Activated CD4-positive, alpha-beta T cell treated with anti-CD3 and anti-CD28 coated beads for 36 hours (primary cell): ENCODE results near the gene SLN. TPM values are rescaled to one million over a fixed set of nuclear protein-coding genes. Genes with fewer than 3 reads are reported as not detected.

Experiments used
- ATAC-seq: fragments of 200-7000 bp; cut with Tn5 transposase; one replicate; pipeline ENCODE4 v1.10.0; 2021; ENCODE audit warnings: mild to moderate bottlenecking, moderate library complexity
- CTCF ChIA-PET: fragments of 350-600 bp; sonication (Branson Sonifier 250); formaldehyde crosslinking; loops from one replicate; lab custom pipeline; 2021; ENCODE audit warnings: antibody characterized with exemption; lab: Charles Lee
- POLR2A ChIA-PET: fragments of 350-600 bp; sonication (Branson Sonifier 250); formaldehyde crosslinking; loops from one replicate; lab custom pipeline; 2021; ENCODE audit warnings: antibody characterized with exemption, inconsistent platforms; lab: Charles Lee
- DNase-seq: peaks from one replicate; pipeline ENCODE4 v3.0.0-alpha.2; 2020
- H3K27ac Mint-ChIP-seq: one replicate; pipeline ENCODE4 v1.8.0; 2021; ENCODE audit warnings: mixed read lengths
- H3K27me3 Mint-ChIP-seq: one replicate; pipeline ENCODE4 v1.8.0; 2021; ENCODE audit warnings: mixed read lengths
- H3K36me3 Mint-ChIP-seq: one replicate; pipeline ENCODE4 v1.8.0; 2021; ENCODE audit warnings: low read depth, mixed read lengths
- H3K4me1 Mint-ChIP-seq: one replicate; pipeline ENCODE4 v1.8.0; 2021; ENCODE audit warnings: mixed read lengths
- H3K4me3 Mint-ChIP-seq: one replicate; pipeline ENCODE4 v1.8.0; 2021; ENCODE audit warnings: mild to moderate bottlenecking, moderate library complexity, mixed read lengths
- H3K9me3 Mint-ChIP-seq: one replicate; pipeline ENCODE4 v1.8.0; 2021; ENCODE audit warnings: low read depth, mixed read lengths
- intact Hi-C, 2 experiments: fragments of 100-400 bp; cut with DNase I in 1 of 2; cut with micrococcal nuclease in 1 of 2; formaldehyde crosslinking; loops; one replicate each; pipeline versions ENCODE4 v1.14.2 to v1.15.1; 2022 to 2024; cut with DNase I, micrococcal nuclease
- total RNA-seq, 2 experiments: library from RNA; stranded (reverse); gene quantifications; one replicate each; pipeline ENCODE4 v1.2.3, GENCODE V29; 2021

Gene SLN
- total RNA-seq, 2 experiments from 2014 or later: not detected

- Mint-ChIP-seq H3K27me3 (peaks cover 9% of the 10 kb centered on the region), H3K27ac (no peak overlapping the region), H3K4me3 (no peak overlapping the region), H3K36me3 (no peaks in the 10 kb centered on the region), H3K9me3 (no peaks in the 10 kb centered on the region), H3K4me1 (no peaks in the 10 kb centered on the region)
- CTCF ChIA-PET: interaction anchor here (1.3 kb wide), 1 partner anchor 9 kb away, joined by 4 read pairs; no protein-coding TSS in a partner anchor
- DNase-seq (no peak), ATAC-seq (no peak)
- POLR2A ChIA-PET: no interaction called here
- intact Hi-C loops: no loop called here
These were observed 29.7 kb downstream of the SLN start for GRCh38 chr11:107682171-107682570.

GRCh38 chr11:107679255-107680024 lies 32.4 kb downstream of the SLN start:
- Mint-ChIP-seq H3K4me3 (no peak overlapping the region), H3K9me3 (no peaks in the 10 kb centered on the region), H3K4me1 (no peaks in the 10 kb centered on the region), H3K36me3 (no peaks in the 10 kb centered on the region), H3K27me3 (peaks cover 14% of the 10 kb centered on the region), H3K27ac (no peak overlapping the region)
- DNase-seq (no peak), ATAC-seq (no peak)
- ChIA-PET CTCF (no interaction called here), POLR2A (no interaction called here)
- intact Hi-C loops: no loop called here

GRCh38 chr11:107678632-107678971 lies 33.3 kb downstream of the SLN start:
- H3K9me3 Mint-ChIP-seq: no peaks in the 10 kb centered on the region
- ChIA-PET CTCF (no interaction called here), POLR2A (no interaction called here)
- no peaks in the 10 kb centered on the region for H3K36me3 Mint-ChIP-seq
- no peaks in the 10 kb centered on the region for H3K4me1 Mint-ChIP-seq
- no peak overlapping the region for H3K4me3 Mint-ChIP-seq
- ATAC-seq (no peak), DNase-seq (no peak)
- H3K27ac Mint-ChIP-seq: no peak overlapping the region
- H3K27me3 Mint-ChIP-seq: peaks cover 14% of the 10 kb centered on the region
- intact Hi-C loops: no loop called here

- ChIA-PET POLR2A (no interaction called here), CTCF (no interaction called here)
- DNase-seq (no peak), ATAC-seq (no peak)
- Mint-ChIP-seq H3K4me3 (no peak overlapping the region), H3K9me3 (no peaks in the 10 kb centered on the region), H3K27me3 (peaks cover 14% of the 10 kb centered on the region), H3K4me1 (no peaks in the 10 kb centered on the region), H3K27ac (no peak overlapping the region), H3K36me3 (no peaks in the 10 kb centered on the region)
- intact Hi-C loops: no loop called here
These were observed 33.8 kb downstream of the SLN start for GRCh38 chr11:107677924-107678631.

GRCh38 chr11:107676336-107677057 lies 35.4 kb downstream of the SLN start:
- ChIA-PET CTCF (no interaction called here), POLR2A (no interaction called here)
- no peaks in the 10 kb centered on the region for H3K9me3 Mint-ChIP-seq
- H3K27me3 Mint-ChIP-seq: peaks cover 16% of the 10 kb centered on the region
- H3K4me3 Mint-ChIP-seq: no peak overlapping the region
- no peaks in the 10 kb centered on the region for H3K4me1 Mint-ChIP-seq
- DNase-seq: no peak
- intact Hi-C loops: no loop called here
- ATAC-seq: no peak
- no peak overlapping the region for H3K27ac Mint-ChIP-seq
- H3K36me3 Mint-ChIP-seq: no peaks in the 10 kb centered on the region

GRCh38 chr11:107675902-107676301 lies 36.0 kb downstream of the SLN start:
- no peak overlapping the region for H3K27ac Mint-ChIP-seq
- ATAC-seq (no peak), DNase-seq (no peak)
- ChIA-PET POLR2A (no interaction called here), CTCF (interaction anchor here (0.6 kb wide), 1 partner anchor 1507 kb away, joined by 3 read pairs; no protein-coding TSS in a partner anchor)
- no peak overlapping the region for H3K4me3 Mint-ChIP-seq
- H3K9me3 Mint-ChIP-seq: no peaks in the 10 kb centered on the region
- no peaks in the 10 kb centered on the region for H3K36me3 Mint-ChIP-seq
- intact Hi-C loops: no loop called here
- no peaks in the 10 kb centered on the region for H3K4me1 Mint-ChIP-seq
- H3K27me3 Mint-ChIP-seq: peaks cover 16% of the 10 kb centered on the region

- H3K36me3 Mint-ChIP-seq: no peaks in the 10 kb centered on the region
- peaks cover 10% of the 10 kb centered on the region for H3K27me3 Mint-ChIP-seq
- intact Hi-C loops: no loop called here
- DNase-seq (no peak), ATAC-seq (no peak)
- H3K27ac Mint-ChIP-seq: no peak overlapping the region
- H3K9me3 Mint-ChIP-seq: no peaks in the 10 kb centered on the region
- H3K4me3 Mint-ChIP-seq: no peak overlapping the region
- H3K4me1 Mint-ChIP-seq: no peaks in the 10 kb centered on the region
- ChIA-PET POLR2A (no interaction called here), CTCF (interaction anchor here (0.7 to 2.1 kb wide), 4 partner anchors 11 to 107 kb away, joined by 3 to 7 read pairs (median 4); no protein-coding TSS in a partner anchor)
These were observed 41.8 kb downstream of the SLN start for GRCh38 chr11:107669893-107670601.

- H3K4me3 Mint-ChIP-seq: no peak overlapping the region
- ATAC-seq (no peak), DNase-seq (no peak)
- no peaks in the 10 kb centered on the region for H3K9me3 Mint-ChIP-seq
- ChIA-PET POLR2A (no interaction called here), CTCF (no interaction called here)
- no peaks in the 10 kb centered on the region for H3K36me3 Mint-ChIP-seq
- H3K27ac Mint-ChIP-seq: no peak overlapping the region
- no peaks in the 10 kb centered on the region for H3K4me1 Mint-ChIP-seq
- intact Hi-C loops: no loop called here
- H3K27me3 Mint-ChIP-seq: peaks cover 13% of the 10 kb centered on the region
These were observed 42.6 kb downstream of the SLN start for GRCh38 chr11:107669191-107669740.

GRCh38 chr11:107666911-107667613 lies 44.8 kb downstream of the SLN start:
- no peak for DNase-seq

GRCh38 chr11:107665018-107665417 lies 46.8 kb downstream of the SLN start:
- intact Hi-C loops: no loop called here
- peaks cover 12% of the 10 kb centered on the region for H3K27me3 Mint-ChIP-seq
- ChIA-PET POLR2A (no interaction called here), CTCF (interaction anchor here (0.7 to 1.2 kb wide), 2 partner anchors 35 to 116 kb away, joined by 3 to 5 read pairs; no protein-coding TSS in a partner anchor)
- H3K36me3 Mint-ChIP-seq: no peaks in the 10 kb centered on the region
- no peak overlapping the region for H3K27ac Mint-ChIP-seq
- DNase-seq: no peak
- no peaks in the 10 kb centered on the region for H3K4me1 Mint-ChIP-seq
- ATAC-seq: no peak
- H3K9me3 Mint-ChIP-seq: no peaks in the 10 kb centered on the region
- H3K4me3 Mint-ChIP-seq: no peak overlapping the region

More at GRCh38 chr11:107666911-107667613, 44.8 kb downstream of the SLN start:
- Mint-ChIP-seq H3K9me3 (no peaks in the 10 kb centered on the region), H3K4me3 (no peak overlapping the region), H3K36me3 (no peaks in the 10 kb centered on the region), H3K27ac (no peak overlapping the region), H3K27me3 (peaks cover 12% of the 10 kb centered on the region), H3K4me1 (no peaks in the 10 kb centered on the region)
- ATAC-seq: no peak
- ChIA-PET POLR2A (interaction anchor here (0.5 kb wide), 1 partner anchor 229 kb away, joined by 3 read pairs; no protein-coding TSS in a partner anchor), CTCF (interaction anchor here (1.0 kb wide), 1 partner anchor 25 kb away, joined by 3 read pairs; no protein-coding TSS in a partner anchor)
- intact Hi-C loops: no loop called here
